Measurements from ENCODE around the gene HSPA9. TPM values are rescaled to one million over a fixed set of nuclear protein-coding genes. Genes with fewer than 3 reads are reported as not detected.

HSPA9 gene
- total and polyA plus RNA-seq, 8 donors = 33.9 to 177 (median 82.7) TPM

- DNase-seq (no peak), FAIRE-seq (no peak), ATAC-seq (no peak)
- whole genome bisulfite sequencing, 2 donors = 91 to 97% methylated on average over 5 of the region's 5 CpGs
- Histone ChIP-seq H3K4me1 (peaks cover 4 to 18% (median 11%) of the 10 kb centered on the region in 3 donors), H3K9me3 (no peaks in the 10 kb centered on the region), H3K27ac (no peak overlapping the region), H3K4me3 (no peak overlapping the region), H3K36me3 (peaks cover 0 to 1% (median 0%) of the 10 kb centered on the region in 3 donors), H3K27me3 (no peaks in the 10 kb centered on the region)
- TF ChIP-seq, protein P1, sequence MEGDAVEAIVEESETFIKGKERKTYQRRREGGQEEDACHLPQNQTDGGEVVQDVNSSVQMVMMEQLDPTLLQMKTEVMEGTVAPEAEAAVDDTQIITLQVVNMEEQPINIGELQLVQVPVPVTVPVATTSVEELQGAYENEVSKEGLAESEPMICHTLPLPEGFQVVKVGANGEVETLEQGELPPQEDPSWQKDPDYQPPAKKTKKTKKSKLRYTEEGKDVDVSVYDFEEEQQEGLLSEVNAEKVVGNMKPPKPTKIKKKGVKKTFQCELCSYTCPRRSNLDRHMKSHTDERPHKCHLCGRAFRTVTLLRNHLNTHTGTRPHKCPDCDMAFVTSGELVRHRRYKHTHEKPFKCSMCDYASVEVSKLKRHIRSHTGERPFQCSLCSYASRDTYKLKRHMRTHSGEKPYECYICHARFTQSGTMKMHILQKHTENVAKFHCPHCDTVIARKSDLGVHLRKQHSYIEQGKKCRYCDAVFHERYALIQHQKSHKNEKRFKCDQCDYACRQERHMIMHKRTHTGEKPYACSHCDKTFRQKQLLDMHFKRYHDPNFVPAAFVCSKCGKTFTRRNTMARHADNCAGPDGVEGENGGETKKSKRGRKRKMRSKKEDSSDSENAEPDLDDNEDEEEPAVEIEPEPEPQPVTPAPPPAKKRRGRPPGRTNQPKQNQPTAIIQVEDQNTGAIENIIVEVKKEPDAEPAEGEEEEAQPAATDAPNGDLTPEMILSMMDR (IDR thresholded peaks at IDR 0.05) = no peak
- intact Hi-C loops (cut with DNase I) = no loop called here
These were observed 25.8 kb downstream of the HSPA9 start for GRCh38 chr5:138549414-138549813.

- Histone ChIP-seq H3K27me3 (no peaks in the 10 kb centered on the region), H3K36me3 (no peaks in the 10 kb centered on the region), H3K27ac (no peak overlapping the region), H3K4me3 (no peak overlapping the region), H3K4me1 (peaks cover 9 to 25% (median 18%) of the 10 kb centered on the region in 3 donors), H3K9me3 (no peaks in the 10 kb centered on the region)
- no peak for FAIRE-seq
- ATAC-seq = no peak
- WGBS, 2 donors = 62 to 70% methylated on average over 6 of the region's 6 CpGs
- DNase-seq = no peak
- intact Hi-C loops (cut with DNase I) = no loop called here
- TF ChIP-seq, protein P1 (IDR thresholded peaks at IDR 0.05) = no peak
These were observed 29.2 kb downstream of the HSPA9 start for GRCh38 chr5:138545919-138546562.

GRCh38 chr5:138544181-138545134 lies 30.7 kb downstream of the HSPA9 start:
- Histone ChIP-seq H3K4me3 (peak overlapping the region; percentile 61 to 99 (median 87)), H3K9me3 (no peaks in the 10 kb centered on the region), H3K4me1 (peaks cover 20 to 34% (median 31%) of the 10 kb centered on the region in 3 donors), H3K36me3 (no peaks in the 10 kb centered on the region), H3K27me3 (no peaks in the 10 kb centered on the region), H3K27ac (peak overlapping the region; percentile 96 to 99 (median 98))
- FAIRE-seq (no peak), ATAC-seq (no peak), DNase-seq (peak in 3 of 6 donors; percentile 26 to 42 (median 38))
- WGBS, 2 donors = 26 to 35% methylated on average over 16 of the region's 16 CpGs
- intact Hi-C loops (cut with DNase I) = no loop called here
- TF ChIP-seq, protein P1 (IDR thresholded peaks at IDR 0.05) = no peak

- ATAC-seq (peak; percentile 55 to 76 (median 64)), FAIRE-seq (no peak), DNase-seq (no peak)
- H3K4me3 ChIP-seq = peak overlapping the region; percentile 61 to 99 (median 87)
- H3K27ac ChIP-seq = peak overlapping the region; percentile 96 to 99 (median 98)
- peaks cover 20 to 41% (median 31%) of the 10 kb centered on the region in 3 donors for H3K4me1 ChIP-seq
- intact Hi-C loops (cut with DNase I) = no loop called here
- H3K27me3 ChIP-seq = no peaks in the 10 kb centered on the region
- H3K9me3 ChIP-seq = no peaks in the 10 kb centered on the region
- TF ChIP-seq, protein P1 (IDR thresholded peaks at IDR 0.05) = no peak
- no peaks in the 10 kb centered on the region for H3K36me3 ChIP-seq
- 0% methylated on average over 12 of the region's 12 CpGs for WGBS, 2 donors
These were observed 31.5 kb downstream of the HSPA9 start for GRCh38 chr5:138543730-138544104.

Data from pancreas (tissue), 10 donors.